Aorta (tissue), 5 donors: Measurements from ENCODE around the gene NOA1. TPM values are rescaled to one million over a fixed set of nuclear protein-coding genes. Genes with fewer than 3 reads are reported as not detected.
"Not testable (repeated sequence)": the region's sequence is repeated elsewhere in the genome, so short reads cannot be mapped to it uniquely, and the experiment has no call there.

ENCODE experiments used
- ATAC-seq: fragments of 200-7000 bp; cut with Tn5 transposase; one replicate; pipeline ENCODE4 v1.9.1; 2022; ENCODE audit warnings: moderate library complexity; ENCODE audit not compliant: low FRiP score
- DNase-seq, 2 donors: peaks; one replicate each; pipeline ENCODE4 v3.0.0-alpha.2; 2020
- H3K27ac ChIP-seq, 2 donors: one replicate each; pipeline ENCODE4 v1.5.1; 2013; ENCODE audit warnings: low read length in 2 of 2, mild to moderate bottlenecking in 2 of 2, moderate library complexity in 2 of 2, control low read depth in 1 of 2, inconsistent platforms in 1 of 2, low read depth in 1 of 2
- H3K27me3 ChIP-seq, 2 donors: one replicate each; pipeline ENCODE4 v1.6.1; 2013; ENCODE audit warnings: control low read depth in 1 of 2, low read length in 1 of 2, mild to moderate bottlenecking in 1 of 2, moderate library complexity in 1 of 2; ENCODE audit not compliant: insufficient read depth in 2 of 2, control insufficient read depth in 1 of 2
- H3K36me3 ChIP-seq, 2 donors: one replicate each; pipeline ENCODE4 v1.6.1; 2013; ENCODE audit warnings: control low read depth in 1 of 2, low read length in 1 of 2, mild to moderate bottlenecking in 1 of 2; ENCODE audit not compliant: insufficient read depth in 2 of 2, control insufficient read depth in 1 of 2
- H3K4me1 ChIP-seq, 2 donors: one replicate each; pipeline ENCODE4 v1.6.1; 2013; ENCODE audit warnings: low read length in 2 of 2, control low read depth in 1 of 2, mild to moderate bottlenecking in 1 of 2, moderate library complexity in 1 of 2; ENCODE audit not compliant: insufficient read depth in 2 of 2, control insufficient read depth in 1 of 2
- H3K4me3 ChIP-seq, 2 donors: one replicate each; pipeline ENCODE4 v1.5.1; 2013; ENCODE audit warnings: low read length in 2 of 2, control low read depth in 1 of 2, mild to moderate bottlenecking in 1 of 2
- H3K9me3 ChIP-seq: one replicate; pipeline ENCODE4 v1.6.1; 2013; ENCODE audit warnings: mild to moderate bottlenecking, low read length; ENCODE audit not compliant: control insufficient read depth
- WGBS, 2 donors: extraction: QIAGEN DNeasy Blood & Tissue Kit; methylation state at CpG; one replicate each; pipeline ENCODE4 v1.1.7; 2013; 5-methylcytosine and 5-hydroxymethylcytosine counted together
- intact Hi-C, 2 donors: fragments of 100-400 bp; cut with DNase I; formaldehyde crosslinking; loops; one replicate each; pipeline versions ENCODE4 v1.14.2 to v1.15.0; 2022
- polyA plus RNA-seq, 2 donors: library from polyadenylated mRNA; stranded (reverse); fragments of 200-250 nt; gene quantifications; one replicate each; pipeline ENCODE4 v1.2.3, GENCODE V29; 2013
- total RNA-seq, 2 donors: library from RNA; stranded (reverse); fragmentation: NEBNext Ultra II Directional; extraction: Animal tissue kit (Norgen Biotek cat#: 25700); gene quantifications; one replicate each; pipeline ENCODE4 v1.2.1, GENCODE V29; 2021
- donor health status: healthy with polysubstance abuse.
- donor health status: Bipolar disorder and iron deficiency.
- donor health status: DM: no; HTN: no; CAD: no.
- donor health status: DM: no; HTN: no; CAD: no.
- donor health status: DM: yes; HTN: yes; CAD: no.

The NOA1 gene
- total and polyA plus RNA-seq, 4 donors: 10.0 to 15.4 (median 12.2) TPM

DNA sequence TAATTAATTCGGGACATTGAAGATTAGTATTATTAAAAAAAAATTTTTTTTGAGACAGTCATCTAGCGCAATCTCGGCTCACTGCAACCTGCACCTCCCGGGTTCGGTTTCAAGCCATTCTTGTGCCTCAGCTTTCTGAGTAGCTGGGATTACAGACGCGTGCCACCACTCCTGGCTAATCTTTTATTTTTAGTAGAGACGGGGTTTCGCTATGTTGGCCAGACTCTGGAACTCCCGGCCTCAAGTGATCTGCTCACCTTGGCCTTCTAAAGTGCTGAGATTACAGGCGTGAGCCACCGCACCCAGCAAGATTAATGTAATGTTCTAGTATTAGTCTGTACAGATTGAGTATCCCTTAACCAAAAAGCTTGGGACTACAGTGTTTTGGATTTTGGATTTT lies 37.0 kb downstream of the NOA1 start:
- intact Hi-C loops: no loop called here
- Histone ChIP-seq H3K4me3 (no peak overlapping the region), H3K27me3 (no peaks in the 10 kb centered on the region), H3K36me3 (no peaks in the 10 kb centered on the region), H3K27ac (no peak overlapping the region), H3K9me3 (no peaks in the 10 kb centered on the region), H3K4me1 (no peaks in the 10 kb centered on the region)
- 91% methylated on average over 12 of the region's 12 CpGs for WGBS, 2 donors
- DNase-seq (no peak), ATAC-seq (no peak)

GRCh38 chr4:56939826-56940225 lies 37.6 kb downstream of the NOA1 start:
- ATAC-seq, H3K9me3 ChIP-seq, H3K4me3 ChIP-seq, H3K4me1 ChIP-seq, H3K27me3 ChIP-seq, H3K27ac ChIP-seq, H3K36me3 ChIP-seq, intact Hi-C loops, DNase-seq: not testable (repeated sequence)
- 98% methylated on average over 14 of the region's 14 CpGs for WGBS, 2 donors

DNA sequence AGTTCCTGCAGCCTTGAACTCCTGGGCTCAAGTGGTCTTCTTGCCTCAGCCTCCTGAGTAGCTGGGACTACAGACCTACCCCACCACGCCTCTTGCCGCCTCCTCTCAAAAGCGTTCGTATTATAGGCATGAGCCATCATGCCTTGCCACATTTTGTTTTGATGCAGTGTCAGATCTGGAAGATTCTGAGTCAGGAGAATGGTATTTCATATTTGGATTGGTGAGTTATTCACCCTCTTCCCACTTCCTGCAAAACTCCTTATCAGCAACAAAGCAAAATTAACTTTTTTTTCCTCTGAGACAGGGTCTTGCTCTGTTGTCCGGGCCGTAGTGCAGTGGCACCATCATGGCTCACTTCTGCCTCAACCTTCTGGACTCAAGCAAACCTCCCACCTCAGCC lies 40.1 kb downstream of the NOA1 start:
- no peaks in the 10 kb centered on the region for H3K4me1 ChIP-seq
- intact Hi-C loops: no loop called here
- H3K27me3 ChIP-seq: no peaks in the 10 kb centered on the region
- H3K27ac ChIP-seq: no peak overlapping the region
- WGBS, 2 donors: 48 to 58% methylated on average over 6 of the region's 6 CpGs
- H3K9me3 ChIP-seq: no peaks in the 10 kb centered on the region
- ATAC-seq (no peak), DNase-seq (no peak)
- no peak overlapping the region for H3K4me3 ChIP-seq
- no peaks in the 10 kb centered on the region for H3K36me3 ChIP-seq

- Histone ChIP-seq H3K36me3 (peaks cover 0 to 6% of the 10 kb centered on the region in 2 donors), H3K4me1 (no peaks in the 10 kb centered on the region), H3K27me3 (no peaks in the 10 kb centered on the region), H3K27ac (no peak overlapping the region), H3K9me3 (no peaks in the 10 kb centered on the region), H3K4me3 (no peak overlapping the region)
- ATAC-seq (no peak), DNase-seq (no peak)
- intact Hi-C loops: no loop called here
- 72 to 83% methylated on average over 4 of the region's 4 CpGs for WGBS, 2 donors
Measured at GRCh38 chr4:56931924-56932323, 45.5 kb downstream of the NOA1 start.

- no peaks in the 10 kb centered on the region for H3K9me3 ChIP-seq
Measured at GRCh38 chr4:56930638-56931037, 46.8 kb downstream of the NOA1 start.

GRCh38 chr4:56927196-56927595 lies 50.2 kb downstream of the NOA1 start:
- WGBS, 2 donors: 68 to 70% methylated on average over 2 of the region's 2 CpGs
- DNase-seq (no peak), ATAC-seq (no peak)
- H3K36me3 ChIP-seq: peaks cover 0 to 6% of the 10 kb centered on the region in 2 donors
- peaks cover 0 to 3% of the 10 kb centered on the region in 2 donors for H3K4me1 ChIP-seq
- H3K9me3 ChIP-seq: no peaks in the 10 kb centered on the region
- no peak overlapping the region for H3K4me3 ChIP-seq
- H3K27ac ChIP-seq: no peak overlapping the region
- H3K27me3 ChIP-seq: no peaks in the 10 kb centered on the region
- intact Hi-C loops: no loop called here

More at GRCh38 chr4:56930638-56931037, 46.8 kb downstream of the NOA1 start:
- DNase-seq (no peak), ATAC-seq (no peak)
- intact Hi-C loops: no loop called here
- no peaks in the 10 kb centered on the region for H3K4me1 ChIP-seq
- H3K27ac ChIP-seq: no peak overlapping the region
- WGBS, 2 donors: 91 to 93% methylated on average over 7 of the region's 7 CpGs
- H3K27me3 ChIP-seq: no peaks in the 10 kb centered on the region
- peaks cover 0 to 6% of the 10 kb centered on the region in 2 donors for H3K36me3 ChIP-seq
- no peak overlapping the region for H3K4me3 ChIP-seq

DNA sequence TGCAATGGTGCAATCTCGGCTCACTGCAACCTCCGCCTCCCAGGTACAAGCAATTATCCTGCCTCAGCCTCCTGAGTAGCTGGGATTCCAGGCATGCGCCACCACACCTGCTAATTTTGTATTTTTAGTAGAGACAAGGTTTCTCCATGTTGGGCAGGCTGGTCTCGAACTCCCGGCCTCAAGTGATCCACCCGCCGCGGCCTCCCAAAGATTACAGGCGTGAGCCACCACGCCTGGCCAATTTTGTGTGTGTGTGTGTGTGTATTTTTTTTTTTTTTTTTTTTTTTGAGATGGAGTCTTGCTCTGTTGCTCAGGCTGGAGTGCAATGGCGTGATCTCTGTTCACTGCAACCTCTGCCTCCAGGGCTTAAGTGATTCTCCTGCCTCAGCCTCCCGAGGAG lies 62.4 kb downstream of the NOA1 start:
- not testable (repeated sequence) for H3K27me3 ChIP-seq, H3K36me3 ChIP-seq, ATAC-seq, H3K4me3 ChIP-seq, H3K27ac ChIP-seq, H3K9me3 ChIP-seq, DNase-seq, H3K4me1 ChIP-seq
- intact Hi-C loops: loop anchor here in 1 of 2 donors (10.0 kb wide), 1 partner anchor 200 kb away; the partner anchor contains the start of gene IGFBP7
- WGBS, 2 donors: 94 to 97% methylated on average over 12 of the region's 12 CpGs

DNA sequence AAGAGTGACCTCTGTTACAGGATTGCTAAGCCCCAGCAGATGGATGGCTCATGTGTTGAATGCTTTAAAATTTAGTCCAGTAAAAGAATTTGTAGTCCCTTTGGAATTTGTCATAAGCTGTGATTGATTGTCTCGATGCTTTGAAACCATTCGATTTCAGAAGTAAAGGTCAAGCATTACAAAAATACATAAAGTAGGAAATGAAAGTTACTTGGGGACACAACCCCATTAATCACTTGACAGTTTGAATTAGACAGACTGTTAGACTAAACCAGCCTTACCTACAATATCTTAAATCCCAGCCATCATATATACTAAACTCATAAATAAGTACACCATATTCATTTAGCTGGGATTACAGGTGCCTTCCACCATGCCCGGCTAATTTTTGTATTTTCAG lies 63.1 kb downstream of the NOA1 start:
- no peak overlapping the region for H3K4me3 ChIP-seq
- WGBS, 2 donors: 50 to 59% methylated on average over 3 of the region's 3 CpGs
- no peaks in the 10 kb centered on the region for H3K27me3 ChIP-seq
- peaks cover 3 to 4% of the 10 kb centered on the region in 2 donors for H3K4me1 ChIP-seq
- intact Hi-C loops: loop anchor here in 1 of 2 donors (10.0 kb wide), 1 partner anchor 200 kb away; the partner anchor contains the start of gene IGFBP7
- no peaks in the 10 kb centered on the region for H3K9me3 ChIP-seq
- H3K27ac ChIP-seq: no peak overlapping the region
- DNase-seq (no peak), ATAC-seq (no peak)
- H3K36me3 ChIP-seq: no peaks in the 10 kb centered on the region
